Upper lobe of right lung (tissue), 1 donor: ENCODE data around the gene STX1A. TPM values are rescaled to one million over a fixed set of nuclear protein-coding genes. Genes with fewer than 3 reads are reported as not detected.
"Not testable (repeated sequence)": the region's sequence is repeated elsewhere in the genome, so short reads cannot be mapped to it uniquely, and the experiment has no call there.

ENCODE experiments used
- ATAC-seq: fragments of 200-7000 bp; cut with Tn5 transposase; one replicate; pipeline ENCODE4 v1.9.1; 2020; ENCODE audit warnings: mild to moderate bottlenecking, moderate library complexity
- DNase-seq: peaks from one replicate; pipeline ENCODE4 v3.0.0-alpha.2; 2020
- H3K27ac ChIP-seq: fragments of 200-600 bp; one replicate; pipeline ENCODE4 v1.8.0; 2022
- H3K27me3 ChIP-seq: fragments of 200-600 bp; one replicate; pipeline ENCODE4 v1.8.0; 2022; ENCODE audit warnings: mild to moderate bottlenecking
- H3K36me3 ChIP-seq: fragments of 200-600 bp; one replicate; pipeline ENCODE4 v1.8.0; 2022
- H3K4me1 ChIP-seq: fragments of 200-600 bp; one replicate; pipeline ENCODE4 v1.8.0; 2022
- H3K4me3 ChIP-seq: fragments of 200-600 bp; one replicate; pipeline ENCODE4 v1.8.0; 2022; ENCODE audit warnings: mild to moderate bottlenecking
- H3K9me3 ChIP-seq: fragments of 200-600 bp; one replicate; pipeline ENCODE4 v1.8.0; 2022
- CTCF ChIP-seq: fragments of 200-600 bp; IDR thresholded peaks from one replicate; pipeline ENCODE4 v1.8.0; 2022; ENCODE audit warnings: antibody characterized with exemption
- intact Hi-C: fragments of 100-400 bp; cut with DNase I; formaldehyde crosslinking; loops from one replicate; pipeline ENCODE4 v1.11.0; 2022
- total RNA-seq: library from RNA; stranded (reverse); fragmentation: NEBNext Ultra II Directional; extraction: Animal tissue kit (Norgen Biotek cat#: 25700); gene quantifications from one replicate; pipeline ENCODE4 v1.2.1, GENCODE V29; 2021
- donor health status: DM: no; HTN: yes; CAD: no; lungs with severe emphysema.

Gene STX1A
- total RNA-seq, 1 donor from 2014 or later: 6.3 TPM

- no peak for TF ChIP-seq CTCF
- Histone ChIP-seq H3K4me3 (no peak overlapping the region), H3K27ac (no peak overlapping the region), H3K9me3 (no peaks in the 10 kb centered on the region), H3K27me3 (no peaks in the 10 kb centered on the region), H3K36me3 (no peaks in the 10 kb centered on the region), H3K4me1 (peaks cover 24% of the 10 kb centered on the region)
- ATAC-seq: no peak
- intact Hi-C loops: no loop called here
- DNase-seq: no peak
These were observed 2.3 kb downstream of the STX1A start for GRCh38 chr7:73717025-73717807.

- DNase-seq (no peak), ATAC-seq (no peak)
- Histone ChIP-seq H3K27me3 (no peaks in the 10 kb centered on the region), H3K27ac (no peak overlapping the region), H3K36me3 (no peaks in the 10 kb centered on the region), H3K4me1 (peaks cover 24% of the 10 kb centered on the region), H3K4me3 (no peak overlapping the region), H3K9me3 (no peaks in the 10 kb centered on the region)
- intact Hi-C loops: no loop called here
- TF ChIP-seq CTCF: no peak
These were observed 3.1 kb downstream of the STX1A start for GRCh38 chr7:73716318-73716890.

- Histone ChIP-seq H3K4me1 (peaks cover 24% of the 10 kb centered on the region), H3K4me3 (no peak overlapping the region), H3K27ac (no peak overlapping the region), H3K36me3 (no peaks in the 10 kb centered on the region), H3K9me3 (no peaks in the 10 kb centered on the region), H3K27me3 (no peaks in the 10 kb centered on the region)
- no peak for DNase-seq
- intact Hi-C loops: no loop called here
- TF ChIP-seq CTCF: no peak
- no peak for ATAC-seq
These were observed 3.7 kb downstream of the STX1A start for GRCh38 chr7:73715648-73716317.

- H3K36me3 ChIP-seq, H3K27ac ChIP-seq, H3K4me3 ChIP-seq, DNase-seq, ATAC-seq, intact Hi-C loops, H3K9me3 ChIP-seq, H3K27me3 ChIP-seq: not testable (repeated sequence)
- peaks cover 12% of the 10 kb centered on the region for H3K4me1 ChIP-seq
These were observed 6.2 kb downstream of the STX1A start for GRCh38 chr7:73713319-73713718.

- peaks cover 6% of the 10 kb centered on the region for H3K4me1 ChIP-seq
These were observed 6.7 kb downstream of the STX1A start for GRCh38 chr7:73712773-73713172.

More at GRCh38 chr7:73712773-73713172, 6.7 kb downstream of the STX1A start:
- H3K27ac ChIP-seq: no peak overlapping the region
- no peaks in the 10 kb centered on the region for H3K36me3 ChIP-seq
- no peak for ATAC-seq
- no peak for TF ChIP-seq CTCF
- no peak overlapping the region for H3K4me3 ChIP-seq
- intact Hi-C loops: no loop called here
- no peaks in the 10 kb centered on the region for H3K9me3 ChIP-seq
- H3K27me3 ChIP-seq: no peaks in the 10 kb centered on the region
- DNase-seq: no peak
